ENCODE measurements around the gene TBC1D10A. TPM values are rescaled to one million over a fixed set of nuclear protein-coding genes. Genes with fewer than 3 reads are reported as not detected.

Gene TBC1D10A
- polyA plus RNA-seq, 2 donors: 30.4 to 35.3 TPM

DNA sequence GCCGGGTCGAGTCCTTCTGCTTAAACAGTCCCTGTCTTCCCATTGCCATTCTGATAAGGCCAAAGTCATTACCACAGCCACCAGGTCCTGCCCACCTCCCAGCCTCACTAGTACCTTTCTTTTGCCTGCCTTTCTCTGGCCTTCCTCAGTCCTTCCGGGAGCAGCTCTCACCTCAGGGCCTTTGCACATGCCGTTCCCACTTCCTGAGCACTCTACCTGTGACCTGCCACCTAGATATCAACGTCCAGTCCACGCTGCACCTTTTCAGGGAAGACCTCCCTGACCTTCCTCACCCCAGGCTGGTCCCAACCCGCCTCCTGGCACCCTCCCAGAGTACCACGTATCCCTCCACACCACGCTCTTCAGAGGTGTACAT lies 52.3 kb downstream of the TBC1D10A start:
- H3K27me3 ChIP-seq (ENCODE audit: control insufficient read depth in 1 of 2, insufficient read depth in 2 of 2, low read length in 2 of 2): no peaks in the 10 kb centered on the region
- H3K4me1 ChIP-seq (ENCODE audit: control insufficient read depth in 2 of 2, insufficient read depth in 2 of 2, low read length in 1 of 2): peaks cover 6 to 19% of the 10 kb centered on the region in 2 donors
- H3K27ac ChIP-seq (ENCODE audit: low read depth in 2 of 2, low read length in 1 of 2): no peak overlapping the region
- H3K4me3 ChIP-seq (ENCODE audit: low read depth in 1 of 2, low read length in 2 of 2): no peak overlapping the region
- H3K36me3 ChIP-seq (ENCODE audit: control insufficient read depth in 2 of 2, insufficient read depth in 2 of 2, low read length in 1 of 2): no peaks in the 10 kb centered on the region
- 65 to 72% methylated on average over 9 of the region's 9 CpGs for WGBS, 2 donors
- no peaks in the 10 kb centered on the region for H3K9me3 ChIP-seq (ENCODE audit: control insufficient read depth in 2 of 2, insufficient read depth in 1 of 2, low read depth in 1 of 2, low read length in 1 of 2)

DNA sequence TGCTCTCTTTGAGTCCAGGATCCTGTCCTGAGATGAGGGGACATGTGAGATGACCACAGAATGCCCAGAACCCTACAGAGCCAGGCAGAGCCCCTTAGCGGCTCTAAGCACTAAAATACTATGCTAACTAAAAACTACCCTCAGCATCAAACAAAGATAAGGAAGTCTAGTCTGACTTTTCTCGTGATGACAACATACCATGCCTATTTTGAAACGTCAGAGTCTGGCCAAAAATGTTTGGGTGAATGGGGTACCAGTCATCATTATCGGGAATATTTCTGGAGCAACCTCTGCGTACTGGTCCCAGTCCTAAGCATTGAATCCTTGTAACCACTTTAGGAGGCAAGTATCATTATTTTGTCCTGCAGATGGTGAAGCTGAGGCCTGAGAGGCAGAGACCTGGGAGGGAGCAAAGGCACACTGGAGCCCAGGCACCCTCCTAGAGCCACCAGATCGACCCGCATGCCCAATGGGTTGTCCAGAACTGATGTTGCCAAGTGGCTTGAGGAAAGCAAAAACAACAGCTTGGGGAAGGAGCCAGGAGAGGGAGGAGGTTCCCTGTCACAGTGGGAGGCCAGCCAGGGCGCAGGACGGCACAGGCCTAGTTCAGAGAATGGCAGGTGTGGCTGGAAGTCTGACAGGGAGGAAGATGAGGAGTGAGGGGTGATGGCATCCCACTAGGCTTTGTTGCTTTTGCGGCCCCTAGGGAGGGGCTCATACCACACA lies 52.9 kb downstream of the TBC1D10A start:
- 53 to 54% methylated on average over 10 of the region's 10 CpGs for WGBS, 2 donors
- Histone ChIP-seq H3K4me3 (ENCODE audit: low read depth in 1 of 2, low read length in 2 of 2) (no peak overlapping the region), H3K36me3 (ENCODE audit: control insufficient read depth in 2 of 2, insufficient read depth in 2 of 2, low read length in 1 of 2) (no peaks in the 10 kb centered on the region), H3K27ac (ENCODE audit: low read depth in 2 of 2, low read length in 1 of 2) (peak overlapping the region in 1 of 2 donors; percentile 29), H3K9me3 (ENCODE audit: control insufficient read depth in 2 of 2, insufficient read depth in 1 of 2, low read depth in 1 of 2, low read length in 1 of 2) (no peaks in the 10 kb centered on the region), H3K4me1 (ENCODE audit: control insufficient read depth in 2 of 2, insufficient read depth in 2 of 2, low read length in 1 of 2) (peaks cover 6 to 14% of the 10 kb centered on the region in 2 donors), H3K27me3 (ENCODE audit: control insufficient read depth in 1 of 2, insufficient read depth in 2 of 2, low read length in 2 of 2) (no peaks in the 10 kb centered on the region)

- no peaks in the 10 kb centered on the region for H3K9me3 ChIP-seq (ENCODE audit: control insufficient read depth in 2 of 2, insufficient read depth in 1 of 2, low read depth in 1 of 2, low read length in 1 of 2)
- H3K36me3 ChIP-seq (ENCODE audit: control insufficient read depth in 2 of 2, insufficient read depth in 2 of 2, low read length in 1 of 2): no peaks in the 10 kb centered on the region
- H3K27ac ChIP-seq (ENCODE audit: low read depth in 2 of 2, low read length in 1 of 2): no peak overlapping the region
- no peak overlapping the region for H3K4me3 ChIP-seq (ENCODE audit: low read depth in 1 of 2, low read length in 2 of 2)
- WGBS, 2 donors: 80% methylated on average over 16 of the region's 16 CpGs
- H3K27me3 ChIP-seq (ENCODE audit: control insufficient read depth in 1 of 2, insufficient read depth in 2 of 2, low read length in 2 of 2): no peaks in the 10 kb centered on the region
- peaks cover 6 to 9% of the 10 kb centered on the region in 2 donors for H3K4me1 ChIP-seq (ENCODE audit: control insufficient read depth in 2 of 2, insufficient read depth in 2 of 2, low read length in 1 of 2)
Measured at GRCh38 chr22:30272781-30273601, 53.8 kb downstream of the TBC1D10A start.

DNA sequence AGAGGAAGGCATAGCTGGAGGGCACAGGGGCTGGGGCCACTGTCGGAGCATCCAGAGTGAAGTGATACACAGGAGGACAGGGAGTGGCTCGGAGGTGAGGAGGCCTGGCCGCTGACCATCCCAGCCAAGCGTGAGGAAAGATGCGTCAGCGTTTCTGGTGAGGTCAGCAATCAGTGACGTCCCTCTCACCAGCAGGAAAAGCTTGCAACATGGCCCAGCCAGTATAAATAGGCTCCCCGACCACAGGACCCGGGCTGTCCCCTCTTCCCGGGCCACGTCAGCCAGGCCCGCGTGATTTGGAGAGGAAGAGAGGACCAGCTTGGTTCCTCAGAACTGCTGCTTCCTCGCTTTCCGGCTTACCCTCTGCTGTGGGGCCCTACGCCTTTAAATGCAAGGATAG lies 55.9 kb downstream of the TBC1D10A start:
- Histone ChIP-seq H3K27me3 (ENCODE audit: control insufficient read depth in 1 of 2, insufficient read depth in 2 of 2, low read length in 2 of 2) (no peaks in the 10 kb centered on the region), H3K27ac (ENCODE audit: low read depth in 2 of 2, low read length in 1 of 2) (no peak overlapping the region)
- 79 to 83% methylated on average over 16 of the region's 16 CpGs for WGBS, 2 donors

DNA sequence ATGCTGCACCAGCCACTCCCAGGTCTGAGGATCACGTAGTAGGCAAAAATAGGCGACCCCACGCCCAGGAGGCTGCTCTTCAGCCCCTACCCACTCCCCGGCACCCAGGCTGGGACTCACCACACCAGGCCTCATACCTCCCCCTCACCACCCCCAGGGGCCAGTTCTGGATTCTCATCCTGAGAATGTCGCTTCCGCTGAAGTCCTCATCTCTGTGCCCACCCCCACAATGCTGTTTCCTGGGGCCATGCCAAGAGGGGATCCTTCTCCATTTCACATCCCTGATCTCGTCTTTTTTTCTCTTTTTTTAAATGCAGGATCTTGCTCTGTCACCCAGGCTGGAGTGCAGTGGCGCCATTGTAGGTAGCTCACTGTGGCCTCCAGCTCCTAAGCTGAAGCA lies 58.4 kb downstream of the TBC1D10A start:
- no peaks in the 10 kb centered on the region for H3K9me3 ChIP-seq (ENCODE audit: control insufficient read depth in 2 of 2, insufficient read depth in 1 of 2, low read depth in 1 of 2, low read length in 1 of 2)
- no peak overlapping the region for H3K27ac ChIP-seq (ENCODE audit: low read depth in 2 of 2, low read length in 1 of 2)
- no peaks in the 10 kb centered on the region for H3K27me3 ChIP-seq (ENCODE audit: control insufficient read depth in 1 of 2, insufficient read depth in 2 of 2, low read length in 2 of 2)
- no peak overlapping the region for H3K4me3 ChIP-seq (ENCODE audit: low read depth in 1 of 2, low read length in 2 of 2)
- 88 to 90% methylated on average over 8 of the region's 8 CpGs for WGBS, 2 donors
- peaks cover 0 to 1% of the 10 kb centered on the region in 2 donors for H3K4me1 ChIP-seq (ENCODE audit: control insufficient read depth in 2 of 2, insufficient read depth in 2 of 2, low read length in 1 of 2)
- no peaks in the 10 kb centered on the region for H3K36me3 ChIP-seq (ENCODE audit: control insufficient read depth in 2 of 2, insufficient read depth in 2 of 2, low read length in 1 of 2)

More for the DNA sequence above, 55.9 kb downstream of the TBC1D10A start:
- Histone ChIP-seq H3K9me3 (ENCODE audit: control insufficient read depth in 2 of 2, insufficient read depth in 1 of 2, low read depth in 1 of 2, low read length in 1 of 2) (no peaks in the 10 kb centered on the region), H3K4me1 (ENCODE audit: control insufficient read depth in 2 of 2, insufficient read depth in 2 of 2, low read length in 1 of 2) (peaks cover 0 to 5% of the 10 kb centered on the region in 2 donors), H3K4me3 (ENCODE audit: low read depth in 1 of 2, low read length in 2 of 2) (no peak overlapping the region), H3K36me3 (ENCODE audit: control insufficient read depth in 2 of 2, insufficient read depth in 2 of 2, low read length in 1 of 2) (no peaks in the 10 kb centered on the region)

DNA sequence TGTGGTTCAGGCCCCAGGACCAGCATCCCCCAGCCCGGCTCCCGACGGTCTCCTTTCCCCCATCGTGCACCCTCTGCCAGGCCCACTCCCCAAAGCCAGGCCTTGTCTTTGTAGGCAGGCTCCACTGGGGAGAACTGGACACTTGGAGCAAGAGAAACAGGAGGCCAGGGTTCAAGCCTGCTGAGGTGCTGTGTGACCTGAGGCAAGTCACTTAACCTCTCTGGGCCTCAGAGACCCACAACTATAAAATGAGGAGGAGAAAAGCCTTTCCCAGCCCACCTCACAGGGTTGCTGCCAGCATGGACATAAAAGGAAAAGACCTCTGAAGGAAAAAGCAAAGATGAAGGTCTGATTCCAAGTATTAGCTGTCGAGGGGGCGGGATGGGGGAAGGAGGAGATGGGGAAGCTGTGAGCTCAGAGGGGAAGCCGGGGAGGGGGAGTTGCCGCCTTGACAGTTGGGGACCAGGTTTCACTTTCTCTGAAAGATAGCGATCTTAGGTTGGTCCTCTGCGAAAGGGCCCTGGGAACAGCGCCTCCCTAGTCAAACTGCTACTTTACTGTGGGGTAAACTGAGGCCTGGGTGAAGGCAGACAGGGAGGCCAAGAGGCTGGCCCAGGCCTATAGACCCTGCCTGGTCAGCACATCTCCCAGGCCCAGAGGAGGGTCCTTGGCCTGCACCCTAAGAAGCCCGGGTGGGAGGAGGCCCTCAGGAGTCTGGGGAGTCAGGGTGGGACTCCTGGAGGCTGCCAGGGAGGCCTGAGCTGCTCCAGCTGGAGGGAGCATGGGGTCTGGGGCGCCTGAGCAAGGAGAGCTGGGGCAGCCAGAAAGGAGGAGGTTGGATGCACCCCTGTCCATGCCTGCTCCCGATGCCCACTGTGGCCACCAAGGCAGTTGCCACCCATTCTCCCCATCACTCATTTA lies 59.1 kb downstream of the TBC1D10A start:
- 73 to 77% methylated on average over 14 of the region's 14 CpGs for whole genome bisulfite sequencing, 2 donors
- H3K4me1 ChIP-seq (ENCODE audit: control insufficient read depth in 2 of 2, insufficient read depth in 2 of 2, low read length in 1 of 2): peaks cover 0 to 4% of the 10 kb centered on the region in 2 donors
- no peaks in the 10 kb centered on the region for H3K27me3 ChIP-seq (ENCODE audit: control insufficient read depth in 1 of 2, insufficient read depth in 2 of 2, low read length in 2 of 2)
- H3K36me3 ChIP-seq (ENCODE audit: control insufficient read depth in 2 of 2, insufficient read depth in 2 of 2, low read length in 1 of 2): no peaks in the 10 kb centered on the region
- H3K4me3 ChIP-seq (ENCODE audit: low read depth in 1 of 2, low read length in 2 of 2): no peak overlapping the region
- peak overlapping the region; percentile 11 to 19 for H3K27ac ChIP-seq (ENCODE audit: low read depth in 2 of 2, low read length in 1 of 2)
- H3K9me3 ChIP-seq (ENCODE audit: control insufficient read depth in 2 of 2, insufficient read depth in 1 of 2, low read depth in 1 of 2, low read length in 1 of 2): no peaks in the 10 kb centered on the region

DNA sequence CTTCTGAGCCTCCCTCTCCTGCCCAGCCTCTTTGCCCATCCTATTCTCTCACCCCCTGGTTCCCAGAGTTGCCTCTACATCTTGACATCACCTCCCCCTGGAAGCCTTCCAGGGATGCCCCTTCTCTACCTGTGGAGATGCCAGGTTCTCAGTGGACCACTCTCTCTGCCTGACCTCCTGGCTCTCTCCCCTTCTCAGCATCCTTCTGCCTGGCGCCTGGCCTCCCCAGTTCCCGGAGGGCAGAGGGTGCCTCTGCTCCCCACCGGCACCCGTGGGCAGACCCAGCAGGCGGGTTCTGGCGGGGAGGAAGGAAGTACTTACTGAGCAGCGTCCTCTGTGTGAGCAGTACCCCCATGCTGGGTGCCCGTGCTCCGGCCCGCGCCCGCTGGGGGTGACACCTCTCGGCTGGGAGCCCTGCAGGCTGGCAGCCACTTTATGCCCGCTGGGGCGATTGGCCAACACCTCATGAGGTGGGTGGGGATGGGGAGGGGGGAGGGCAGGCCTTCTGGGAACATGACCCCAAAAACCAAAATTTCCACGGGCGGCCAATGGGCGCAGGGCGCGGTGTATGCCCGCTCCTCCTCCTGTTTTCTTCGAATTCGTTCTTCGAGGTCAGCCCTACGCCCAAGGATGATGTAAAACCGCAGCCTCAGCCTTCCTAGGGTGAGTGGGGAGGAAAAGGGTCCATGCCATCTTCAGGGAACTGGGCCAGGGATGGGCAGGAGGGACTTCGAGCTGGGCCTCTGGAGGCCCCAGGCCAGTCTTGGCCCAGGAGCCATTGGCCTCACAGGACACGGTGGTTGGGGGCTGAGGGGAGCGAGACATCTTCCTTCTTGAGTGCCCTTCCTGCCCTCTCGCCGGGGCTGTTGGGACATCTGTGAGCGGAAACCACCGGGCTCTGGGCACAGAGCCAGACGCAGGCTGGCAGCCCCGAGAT lies 60.0 kb downstream of the TBC1D10A start, which contains the start of gene OSM:
OSM (minus strand) TSS at position 407 of the 937 bp plus-strand sequence; CDS start at position 355, 52 bp downstream.
- Histone ChIP-seq H3K27me3 (ENCODE audit: control insufficient read depth in 1 of 2, insufficient read depth in 2 of 2, low read length in 2 of 2) (no peaks in the 10 kb centered on the region), H3K27ac (ENCODE audit: low read depth in 2 of 2, low read length in 1 of 2) (peak within 1 kb of the TSS; percentile 11 to 19), H3K4me1 (ENCODE audit: control insufficient read depth in 2 of 2, insufficient read depth in 2 of 2, low read length in 1 of 2) (peaks cover 0 to 11% of the 10 kb centered on the region in 2 donors), H3K4me3 (ENCODE audit: low read depth in 1 of 2, low read length in 2 of 2) (peak within 1 kb of the TSS in 1 of 2 donors; percentile 18), H3K36me3 (ENCODE audit: control insufficient read depth in 2 of 2, insufficient read depth in 2 of 2, low read length in 1 of 2) (no peaks in the 10 kb centered on the region), H3K9me3 (ENCODE audit: control insufficient read depth in 2 of 2, insufficient read depth in 1 of 2, low read depth in 1 of 2, low read length in 1 of 2) (no peaks in the 10 kb centered on the region)
- WGBS, 2 donors: 58 to 63% methylated on average over 35 of the region's 35 CpGs

DNA sequence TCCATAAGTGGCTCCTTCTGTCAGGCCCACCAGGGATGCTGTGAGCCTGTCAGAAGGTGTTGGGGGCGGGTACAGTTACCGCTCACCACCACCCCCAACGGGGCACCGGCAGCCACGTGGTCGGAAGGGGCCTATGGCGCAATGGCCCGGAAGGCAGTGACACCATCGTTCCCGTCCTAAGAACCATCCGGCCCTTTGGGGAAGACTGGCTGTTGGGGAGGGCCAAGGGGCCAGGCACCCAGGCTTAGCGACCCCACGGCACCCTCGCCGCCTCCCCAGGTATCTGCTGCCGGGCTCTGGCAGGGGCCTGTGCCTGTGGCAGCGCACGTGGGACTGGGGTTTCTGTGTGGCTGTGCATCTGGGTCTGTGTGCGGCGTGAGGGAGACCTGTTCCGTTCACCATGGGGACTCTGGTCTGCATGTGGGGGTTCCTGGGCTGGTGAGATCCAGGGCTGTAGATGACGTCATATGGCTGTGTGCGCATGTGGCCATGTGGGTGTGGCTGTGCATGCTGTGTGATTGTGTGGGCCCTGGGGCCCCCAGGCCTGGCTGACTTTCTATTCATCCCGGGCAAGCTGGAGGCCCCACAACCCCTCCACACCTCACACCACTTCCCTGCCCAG lies 60.8 kb downstream of the TBC1D10A start:
- peak overlapping the region; percentile 11 to 18 for H3K27ac ChIP-seq (ENCODE audit: low read depth in 2 of 2, low read length in 1 of 2)
- no peaks in the 10 kb centered on the region for H3K36me3 ChIP-seq (ENCODE audit: control insufficient read depth in 2 of 2, insufficient read depth in 2 of 2, low read length in 1 of 2)
- 65 to 75% methylated on average over 24 of the region's 24 CpGs for WGBS, 2 donors
- H3K4me1 ChIP-seq (ENCODE audit: control insufficient read depth in 2 of 2, insufficient read depth in 2 of 2, low read length in 1 of 2): peaks cover 0 to 11% of the 10 kb centered on the region in 2 donors
- H3K27me3 ChIP-seq (ENCODE audit: control insufficient read depth in 1 of 2, insufficient read depth in 2 of 2, low read length in 2 of 2): no peaks in the 10 kb centered on the region
- no peaks in the 10 kb centered on the region for H3K9me3 ChIP-seq (ENCODE audit: control insufficient read depth in 2 of 2, insufficient read depth in 1 of 2, low read depth in 1 of 2, low read length in 1 of 2)
- peak overlapping the region in 1 of 2 donors; percentile 18 for H3K4me3 ChIP-seq (ENCODE audit: low read depth in 1 of 2, low read length in 2 of 2)
